ENCODE measurements around the gene TEX22. TPM values are rescaled to one million over a fixed set of nuclear protein-coding genes. Genes with fewer than 3 reads are reported as not detected.
"Not testable (repeated sequence)": the region's sequence is repeated elsewhere in the genome, so short reads cannot be mapped to it uniquely, and the experiment has no call there.

The TEX22 gene
- total and polyA plus RNA-seq, 8 donors = 0.96 to 3.0 (median 1.5) TPM

DNA sequence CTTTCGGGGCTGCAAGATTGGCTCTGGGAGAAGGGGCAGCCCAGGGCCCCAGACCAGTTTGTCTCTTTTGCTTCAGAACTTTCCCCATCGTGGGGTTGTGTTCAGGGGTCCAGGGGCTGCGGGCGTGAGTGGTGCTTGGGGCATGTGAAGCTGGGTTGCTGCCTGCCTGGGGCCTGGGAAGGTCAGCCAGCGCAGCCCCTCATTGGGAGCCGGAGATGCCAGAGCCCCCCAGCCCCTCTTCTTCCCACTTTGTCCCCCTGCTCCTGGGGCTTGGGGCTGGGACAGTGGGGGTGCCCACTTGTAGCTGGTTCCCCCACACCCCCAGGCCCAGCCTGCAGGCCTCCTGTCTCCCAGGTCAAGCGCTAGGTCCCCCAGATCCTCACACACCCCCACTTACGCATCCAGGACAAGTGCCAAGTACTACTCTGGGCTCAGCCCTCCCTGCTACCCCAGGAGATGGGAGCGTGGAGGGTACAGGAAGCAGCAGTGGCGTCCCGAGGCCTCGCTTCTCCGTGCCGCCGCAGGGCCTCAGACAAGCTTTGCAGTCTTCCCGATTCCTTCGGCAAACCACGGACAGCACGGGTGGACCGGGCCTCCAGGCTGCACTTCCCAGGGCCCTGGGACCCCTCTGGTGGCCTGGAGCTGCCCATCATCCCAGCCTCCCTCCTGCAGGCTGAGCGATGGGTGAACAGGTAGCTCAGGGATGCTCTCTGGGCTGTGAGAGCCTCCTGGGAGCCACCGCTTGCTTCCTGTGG, 42.3 kb upstream of the TEX22 start:
- intact Hi-C loops (cut with DNase I) = loop anchor here in 1 of 2 donors (10.0 kb wide), 1 partner anchor 261 kb away; no protein-coding TSS in a partner anchor
- Histone ChIP-seq H3K27ac (no peak overlapping the region), H3K36me3 (peaks cover 0 to 37% of the 10 kb centered on the region in 2 donors), H3K4me3 (no peak overlapping the region), H3K4me1 (peaks cover 5 to 6% of the 10 kb centered on the region in 2 donors), H3K27me3 (no peaks in the 10 kb centered on the region), H3K9me3 (no peaks in the 10 kb centered on the region)
- no peak for DNase-seq
- TF ChIP-seq, protein P1, sequence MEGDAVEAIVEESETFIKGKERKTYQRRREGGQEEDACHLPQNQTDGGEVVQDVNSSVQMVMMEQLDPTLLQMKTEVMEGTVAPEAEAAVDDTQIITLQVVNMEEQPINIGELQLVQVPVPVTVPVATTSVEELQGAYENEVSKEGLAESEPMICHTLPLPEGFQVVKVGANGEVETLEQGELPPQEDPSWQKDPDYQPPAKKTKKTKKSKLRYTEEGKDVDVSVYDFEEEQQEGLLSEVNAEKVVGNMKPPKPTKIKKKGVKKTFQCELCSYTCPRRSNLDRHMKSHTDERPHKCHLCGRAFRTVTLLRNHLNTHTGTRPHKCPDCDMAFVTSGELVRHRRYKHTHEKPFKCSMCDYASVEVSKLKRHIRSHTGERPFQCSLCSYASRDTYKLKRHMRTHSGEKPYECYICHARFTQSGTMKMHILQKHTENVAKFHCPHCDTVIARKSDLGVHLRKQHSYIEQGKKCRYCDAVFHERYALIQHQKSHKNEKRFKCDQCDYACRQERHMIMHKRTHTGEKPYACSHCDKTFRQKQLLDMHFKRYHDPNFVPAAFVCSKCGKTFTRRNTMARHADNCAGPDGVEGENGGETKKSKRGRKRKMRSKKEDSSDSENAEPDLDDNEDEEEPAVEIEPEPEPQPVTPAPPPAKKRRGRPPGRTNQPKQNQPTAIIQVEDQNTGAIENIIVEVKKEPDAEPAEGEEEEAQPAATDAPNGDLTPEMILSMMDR (IDR thresholded peaks at IDR 0.05) = no peak
- no peak for ATAC-seq

DNA sequence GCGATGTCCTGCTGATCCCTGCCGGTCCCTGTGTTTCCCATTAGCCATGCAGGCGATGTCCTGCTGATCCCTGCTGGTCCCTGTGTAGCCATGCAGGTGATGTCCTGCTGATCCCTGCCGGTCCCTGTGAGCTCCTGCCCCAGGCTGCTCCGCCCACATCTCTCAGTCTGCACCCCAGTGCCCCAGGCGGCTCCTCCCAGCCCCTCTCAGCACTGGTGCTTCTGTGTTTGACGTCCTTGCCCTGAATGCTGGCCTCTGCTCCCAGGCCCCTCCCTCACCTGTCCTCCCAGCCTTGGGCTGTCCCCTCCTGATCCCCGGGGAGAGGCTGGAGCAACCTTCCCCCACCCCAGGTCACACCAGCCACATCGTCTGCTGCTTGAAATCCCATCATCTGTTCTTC, 41.4 kb upstream of the TEX22 start:
- DNase-seq (no peak), ATAC-seq (no peak)
- H3K27ac ChIP-seq = no peak overlapping the region
- no peak overlapping the region for H3K4me3 ChIP-seq
- no peaks in the 10 kb centered on the region for H3K9me3 ChIP-seq
- peaks cover 2 to 3% of the 10 kb centered on the region in 2 donors for H3K4me1 ChIP-seq
- intact Hi-C loops (cut with DNase I) = loop anchor here in 1 of 2 donors (10.0 kb wide), 1 partner anchor 262 kb away; no protein-coding TSS in a partner anchor
- H3K27me3 ChIP-seq = no peaks in the 10 kb centered on the region
- peaks cover 0 to 40% of the 10 kb centered on the region in 2 donors for H3K36me3 ChIP-seq
- TF ChIP-seq, protein P1 (IDR thresholded peaks at IDR 0.05) = no peak

DNA sequence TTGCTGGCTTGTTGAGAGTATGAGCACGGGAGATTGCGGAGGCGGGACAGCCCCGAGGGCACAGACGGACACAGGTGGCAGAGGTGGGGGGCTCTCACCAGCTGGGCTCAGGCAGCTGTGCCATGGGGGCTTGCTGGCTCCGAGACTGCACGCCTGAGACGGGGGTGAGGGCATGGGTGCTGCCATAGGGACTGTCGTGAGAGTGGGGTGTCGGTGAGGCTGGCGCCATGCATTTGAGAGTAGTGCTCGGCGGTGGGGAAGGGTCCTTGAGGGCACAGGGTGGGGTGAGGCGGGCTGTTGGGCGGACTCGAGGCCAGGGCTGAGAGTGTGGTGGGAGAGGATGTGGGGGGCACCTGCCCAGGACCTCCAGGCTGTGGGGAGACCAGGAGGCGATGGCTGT, 40.7 kb upstream of the TEX22 start:
- Histone ChIP-seq H3K27me3 (no peaks in the 10 kb centered on the region), H3K9me3 (no peaks in the 10 kb centered on the region), H3K4me1 (no peaks in the 10 kb centered on the region), H3K4me3 (no peak overlapping the region), H3K36me3 (peaks cover 0 to 40% of the 10 kb centered on the region in 2 donors), H3K27ac (no peak overlapping the region)
- DNase-seq (no peak), ATAC-seq (no peak)
- intact Hi-C loops (cut with DNase I) = loop anchor here in 1 of 2 donors (10.0 kb wide), 1 partner anchor 263 kb away; no protein-coding TSS in a partner anchor
- TF ChIP-seq, protein P1 (IDR thresholded peaks at IDR 0.05) = no peak

DNA sequence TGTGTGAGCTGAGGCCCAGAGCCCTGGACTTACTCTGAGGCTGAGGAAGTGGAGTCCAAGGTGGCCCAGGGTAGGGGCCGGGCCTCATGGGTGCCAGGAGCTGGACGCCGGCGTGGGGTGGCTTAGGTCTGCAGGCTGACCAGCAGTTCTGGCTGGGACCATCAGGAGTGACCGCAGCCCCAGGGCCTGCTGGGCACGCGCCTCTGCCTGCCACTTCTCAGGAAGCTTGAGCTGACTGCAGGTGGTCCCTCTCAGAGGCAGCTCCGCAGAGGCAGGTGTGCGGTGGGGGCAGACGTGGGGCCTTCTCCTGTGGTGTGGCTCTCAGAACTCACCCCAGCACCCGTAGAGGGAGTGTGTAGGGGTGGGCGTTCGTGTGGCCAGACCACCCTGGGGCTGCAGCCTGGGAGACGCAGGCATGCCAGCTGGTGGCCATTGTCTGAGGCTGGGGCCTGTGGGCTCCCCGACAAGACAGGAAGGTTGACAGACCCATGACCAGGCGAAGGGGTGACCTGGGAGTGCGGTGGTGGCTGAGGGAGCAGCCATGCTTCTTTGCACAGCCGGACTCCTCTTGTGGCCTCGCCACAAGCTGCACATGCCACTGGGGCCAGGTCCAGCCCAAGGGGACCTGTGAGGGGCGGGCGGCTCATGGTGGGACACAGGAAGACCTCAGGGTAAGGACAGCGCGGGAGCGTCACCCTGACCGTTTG, 40.0 kb upstream of the TEX22 start:
- no peak overlapping the region for H3K27ac ChIP-seq
- H3K36me3 ChIP-seq = peaks cover 0 to 40% of the 10 kb centered on the region in 2 donors
- peak in 1 of 4 donors; percentile 67 for DNase-seq
- intact Hi-C loops (cut with DNase I) = loop anchor here in 1 of 2 donors (10.0 kb wide), 1 partner anchor 263 kb away; no protein-coding TSS in a partner anchor
- TF ChIP-seq, protein P1 (IDR thresholded peaks at IDR 0.05) = no peak
- H3K4me3 ChIP-seq = no peak overlapping the region
- ATAC-seq = peak; percentile 19
- no peaks in the 10 kb centered on the region for H3K4me1 ChIP-seq
- no peaks in the 10 kb centered on the region for H3K9me3 ChIP-seq
- H3K27me3 ChIP-seq = no peaks in the 10 kb centered on the region

DNA sequence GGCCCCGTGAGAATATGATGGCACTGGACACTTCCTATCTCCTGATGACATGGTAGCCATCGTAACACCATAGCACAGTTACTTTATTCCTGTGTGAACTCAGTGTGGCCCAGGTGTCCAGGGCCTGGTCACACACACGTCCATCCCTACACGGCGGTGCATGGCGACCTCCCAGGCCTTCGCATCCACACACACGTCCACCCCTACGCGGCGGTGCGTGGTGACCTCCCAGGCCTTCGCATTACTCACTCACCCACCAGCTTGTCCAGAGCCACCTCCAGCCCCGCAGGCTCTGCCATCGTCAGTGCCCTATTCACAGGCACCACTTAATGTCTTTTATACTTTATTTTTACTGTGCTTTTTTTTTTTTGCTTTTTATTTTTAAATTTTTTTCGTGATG, 39.4 kb upstream of the TEX22 start:
- no peak for ATAC-seq
- Histone ChIP-seq H3K27me3 (no peaks in the 10 kb centered on the region), H3K4me1 (no peaks in the 10 kb centered on the region), H3K4me3 (no peak overlapping the region), H3K27ac (no peak overlapping the region), H3K36me3 (peaks cover 0 to 35% of the 10 kb centered on the region in 2 donors), H3K9me3 (no peaks in the 10 kb centered on the region)
- intact Hi-C loops (cut with DNase I) = loop anchor here in 1 of 2 donors (10.0 kb wide), 1 partner anchor 264 kb away; no protein-coding TSS in a partner anchor
- no peak for DNase-seq
- TF ChIP-seq, protein P1 (IDR thresholded peaks at IDR 0.05) = no peak

DNA sequence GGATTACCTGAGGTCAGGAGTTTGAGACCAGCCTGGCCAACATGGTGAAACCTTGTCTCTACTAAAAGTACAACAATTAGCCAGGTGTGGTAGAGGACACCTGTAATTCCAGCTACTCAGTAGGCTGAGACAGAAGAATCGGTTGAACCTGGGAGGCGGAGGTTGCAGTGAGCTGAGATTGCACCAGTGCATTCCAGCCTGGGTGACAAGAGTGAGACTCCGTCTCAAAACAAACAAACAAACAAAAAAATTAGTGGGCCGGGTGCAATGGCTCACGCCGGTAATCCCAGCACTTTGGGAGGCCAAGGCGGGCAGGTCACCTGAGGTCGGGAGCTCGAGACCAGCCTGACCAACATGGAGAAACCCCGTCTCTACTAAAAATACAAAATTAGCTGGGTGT, 36.9 kb upstream of the TEX22 start:
- H3K9me3 ChIP-seq; H3K4me1 ChIP-seq; DNase-seq; H3K27ac ChIP-seq; H3K27me3 ChIP-seq; ATAC-seq; H3K4me3 ChIP-seq; intact Hi-C loops (cut with DNase I): not testable (repeated sequence)
- H3K36me3 ChIP-seq = peaks cover 0 to 11% of the 10 kb centered on the region in 2 donors

All from left lung (tissue), 10 donors.